K562 treated with DMSO at 1 percent for 48 hours (cell line): ENCODE results near the gene TLR1. TPM values are rescaled to one million over a fixed set of nuclear protein-coding genes. Genes with fewer than 3 reads are reported as not detected.

ENCODE experiments used
- total RNA-seq: library from RNA; unstranded; fragments of 300-600 nt; gene quantifications from 2 replicates; pipeline ENCODE4 v1.2.3, GENCODE V29; 2022; ENCODE audit warnings: low replicate concordance; ENCODE audit errors: extremely low read depth

TLR1 gene, protein sequence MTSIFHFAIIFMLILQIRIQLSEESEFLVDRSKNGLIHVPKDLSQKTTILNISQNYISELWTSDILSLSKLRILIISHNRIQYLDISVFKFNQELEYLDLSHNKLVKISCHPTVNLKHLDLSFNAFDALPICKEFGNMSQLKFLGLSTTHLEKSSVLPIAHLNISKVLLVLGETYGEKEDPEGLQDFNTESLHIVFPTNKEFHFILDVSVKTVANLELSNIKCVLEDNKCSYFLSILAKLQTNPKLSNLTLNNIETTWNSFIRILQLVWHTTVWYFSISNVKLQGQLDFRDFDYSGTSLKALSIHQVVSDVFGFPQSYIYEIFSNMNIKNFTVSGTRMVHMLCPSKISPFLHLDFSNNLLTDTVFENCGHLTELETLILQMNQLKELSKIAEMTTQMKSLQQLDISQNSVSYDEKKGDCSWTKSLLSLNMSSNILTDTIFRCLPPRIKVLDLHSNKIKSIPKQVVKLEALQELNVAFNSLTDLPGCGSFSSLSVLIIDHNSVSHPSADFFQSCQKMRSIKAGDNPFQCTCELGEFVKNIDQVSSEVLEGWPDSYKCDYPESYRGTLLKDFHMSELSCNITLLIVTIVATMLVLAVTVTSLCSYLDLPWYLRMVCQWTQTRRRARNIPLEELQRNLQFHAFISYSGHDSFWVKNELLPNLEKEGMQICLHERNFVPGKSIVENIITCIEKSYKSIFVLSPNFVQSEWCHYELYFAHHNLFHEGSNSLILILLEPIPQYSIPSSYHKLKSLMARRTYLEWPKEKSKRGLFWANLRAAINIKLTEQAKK
- total RNA-seq, result not detected in 2 replicates

DNA sequence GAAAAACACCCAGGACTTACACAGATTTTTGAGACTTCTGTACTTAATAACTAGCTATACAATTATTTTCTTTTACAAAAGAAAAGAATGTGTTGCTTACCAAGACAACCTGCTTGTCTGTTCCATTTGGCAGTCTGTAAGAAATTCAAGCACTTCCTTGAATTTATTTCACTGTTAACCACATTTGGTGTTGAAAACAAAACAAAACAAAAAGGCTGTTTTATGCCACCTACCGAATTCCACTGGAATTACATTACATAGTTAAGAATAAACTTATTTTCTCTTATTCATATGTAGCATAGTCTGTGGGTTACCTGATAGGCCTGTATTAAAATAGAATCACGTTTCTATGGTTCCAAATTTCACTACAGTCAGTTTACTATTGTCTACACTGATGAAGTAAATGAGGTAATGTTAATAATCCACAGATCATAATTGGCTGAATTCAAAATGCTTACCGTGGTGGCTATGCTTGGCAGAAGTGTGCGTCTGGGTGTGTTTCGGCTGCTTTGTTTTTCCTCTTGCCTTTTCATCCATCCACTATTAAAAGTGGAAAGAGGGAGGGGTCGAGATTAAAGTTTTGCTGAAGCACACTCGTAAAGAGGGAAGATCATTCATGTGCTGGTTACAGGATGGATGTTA lies at the start of gene TLR1:
TSS of gene TLR1 (minus strand) at position 138 of the 642 bp plus-strand sequence. CDS start 5,960 bp downstream, outside the sequence.

DNA sequence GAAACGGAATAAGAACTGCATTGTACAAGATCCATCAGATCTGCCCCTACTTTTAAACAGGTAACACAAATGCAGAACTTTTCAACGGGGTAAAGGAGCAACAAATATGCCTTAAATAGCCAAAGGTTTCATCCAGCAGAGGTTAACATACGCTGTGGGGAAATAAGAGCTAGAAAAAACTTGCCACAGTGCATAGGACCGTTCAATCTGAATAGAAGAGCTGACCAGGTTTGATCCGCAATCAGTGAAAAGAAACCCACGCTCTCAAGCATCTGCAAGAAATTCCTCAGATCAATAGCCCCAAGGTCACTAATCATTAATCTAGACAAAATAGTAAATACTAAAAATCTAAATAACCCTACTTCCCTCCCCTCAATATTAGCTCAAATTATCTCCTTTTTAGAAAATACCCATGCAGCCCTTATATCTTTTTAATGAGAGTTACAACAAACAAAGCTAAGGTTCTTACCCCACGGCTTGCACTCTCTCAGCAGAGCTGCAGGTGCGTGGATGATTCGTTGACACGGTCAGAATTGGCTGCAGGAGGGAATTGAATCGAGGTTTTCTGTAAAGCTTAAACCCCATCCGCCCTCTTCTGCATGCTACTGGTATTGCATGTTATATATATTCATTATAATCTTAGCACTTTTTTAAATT lies 22.0 kb downstream of the TLR1 start, which contains the start of gene TLR10:
TSS of gene TLR10 (minus strand) at position 539 of the 657 bp plus-strand sequence. CDS start 7,400 bp downstream, outside the sequence.

Other genes with a start within 250 kb of the TLR1 start
- not detected in 2 replicates for gene KLF3, start 140.6 kb downstream of the TLR1 start, total RNA-seq
- not detected in 2 replicates for gene TLR10, start 21.8 kb downstream of the TLR1 start, total RNA-seq
- gene TLR6, start 52.0 kb upstream of the TLR1 start, total RNA-seq, result not detected in 2 replicates
- gene FAM114A1, start 63.0 kb upstream of the TLR1 start, total RNA-seq, result not detected in 2 replicates
- not detected in 2 replicates for gene TMEM156, start 227.6 kb upstream of the TLR1 start, total RNA-seq